WTC11 (cell line): ENCODE measurements around the gene CEP68. TPM values are rescaled to one million over a fixed set of nuclear protein-coding genes. Genes with fewer than 3 reads are reported as not detected.

Experiments
- ATAC-seq: fragments of 200-7000 bp; cut with Tn5 transposase; 2 replicates; pipeline ENCODE4 v1.10.0; 2021; ENCODE audit warnings: mild to moderate bottlenecking, moderate library complexity
- CTCF ChIA-PET: fragments of 300-600 bp; sonication (Branson Sonifier 250); formaldehyde crosslinking; loops from one replicate; lab custom pipeline; 2021; ENCODE audit warnings: antibody characterized with exemption; lab: Charles Lee
- POLR2A ChIA-PET: fragments of 350-600 bp; sonication (Branson Sonifier 250); formaldehyde crosslinking; loops from one replicate; lab custom pipeline; 2021; ENCODE audit warnings: antibody characterized with exemption; lab: Charles Lee
- DNase-seq: peaks from one replicate; pipeline ENCODE4 v3.0.0; 2021; ENCODE audit warnings: low spot score
- H3K27ac Mint-ChIP-seq: 2 replicates; pipeline ENCODE4 v1.8.0; 2021; ENCODE audit warnings: mixed read lengths
- H3K27me3 Mint-ChIP-seq: 2 replicates; pipeline ENCODE4 v1.8.0; 2021; ENCODE audit warnings: low read depth, mild to moderate bottlenecking, moderate library complexity, mixed read lengths
- H3K36me3 Mint-ChIP-seq: 2 replicates; pipeline ENCODE4 v1.8.0; 2021; ENCODE audit warnings: mixed read lengths
- H3K4me1 Mint-ChIP-seq: 2 replicates; pipeline ENCODE4 v1.8.0; 2022; ENCODE audit warnings: mixed read lengths
- H3K4me3 Mint-ChIP-seq: 2 replicates; pipeline ENCODE4 v1.8.0; 2021; ENCODE audit warnings: mild to moderate bottlenecking, moderate library complexity, mixed read lengths
- H3K9me3 Mint-ChIP-seq: 2 replicates; pipeline ENCODE4 v1.8.0; 2021; ENCODE audit warnings: mixed read lengths
- ESRRA ChIP-seq: sonication (generic); formaldehyde crosslinking; IDR thresholded peaks from 2 replicates; pipeline ENCODE4 v1.8.1; 2022; ENCODE audit warnings: mild to moderate bottlenecking, missing genetic modification reagents, borderline replicate concordance
- IRF2 ChIP-seq: sonication (generic); formaldehyde crosslinking; IDR thresholded peaks from 2 replicates; pipeline ENCODE4 v1.8.0; 2022; ENCODE audit warnings: low read depth, missing genetic modification reagents, borderline replicate concordance
- MYBL2 ChIP-seq: sonication (generic); formaldehyde crosslinking; IDR thresholded peaks from 2 replicates; pipeline ENCODE4 v1.8.1; 2023; ENCODE audit warnings: mild to moderate bottlenecking, moderate library complexity, missing genetic modification reagents
- NFYB ChIP-seq: sonication (generic); formaldehyde crosslinking; conservative IDR thresholded peaks from 2 replicates; pipeline ENCODE4 v1.8.0; 2022; ENCODE audit warnings: low read depth, missing genetic modification reagents
- RELA ChIP-seq: sonication (generic); formaldehyde crosslinking; IDR thresholded peaks from 2 replicates; pipeline ENCODE4 v1.8.1; 2022; ENCODE audit warnings: missing genetic modification reagents, mild to moderate bottlenecking, borderline replicate concordance
- SP1 ChIP-seq: sonication (generic); formaldehyde crosslinking; conservative IDR thresholded peaks from 2 replicates; pipeline ENCODE4 v1.8.1; 2022; ENCODE audit warnings: missing genetic modification reagents
- TEAD4 ChIP-seq: sonication (generic); formaldehyde crosslinking; IDR thresholded peaks from 2 replicates; pipeline ENCODE4 v1.8.0; 2022; ENCODE audit warnings: mild to moderate bottlenecking, missing genetic modification reagents
- ZNF219 ChIP-seq: sonication (generic); formaldehyde crosslinking; IDR thresholded peaks from 2 replicates; pipeline ENCODE4 v1.8.0; 2023; ENCODE audit warnings: missing genetic modification reagents, mild to moderate bottlenecking, borderline replicate concordance
- total RNA-seq: library from RNA; stranded (reverse); gene quantifications from 3 replicates; pipeline ENCODE4 v1.2.3, GENCODE V29; 2021
- TF ChIP-seq, protein P1 (sequence below): sonication (generic); formaldehyde crosslinking; IDR thresholded peaks from 2 replicates; pipeline ENCODE4 v1.8.1; 2022; ENCODE audit warnings: low read depth, missing genetic modification reagents, borderline replicate concordance
- TF ChIP-seq, protein P2 (sequence below): sonication (generic); formaldehyde crosslinking; IDR thresholded peaks from 2 replicates; pipeline ENCODE4 v1.8.1; 2023; ENCODE audit warnings: mild to moderate bottlenecking, missing genetic modification reagents
- TF ChIP-seq, protein P3 (sequence below): sonication (generic); formaldehyde crosslinking; IDR thresholded peaks from 2 replicates; pipeline ENCODE4 v1.8.1; 2022; ENCODE audit warnings: missing genetic modification reagents, borderline replicate concordance
- TF ChIP-seq, protein P4 (sequence below): sonication (generic); formaldehyde crosslinking; IDR thresholded peaks from 2 replicates; pipeline ENCODE4 v1.8.1; 2023; ENCODE audit warnings: mild to moderate bottlenecking, moderate library complexity, missing genetic modification reagents
- TF ChIP-seq, protein P5 (sequence below): fragments of 250-450 bp; sonication (Bioruptor Pico); IDR thresholded peaks from 2 replicates; pipeline ENCODE4 v1.8.0; 2021; ENCODE audit warnings: mild to moderate bottlenecking

The CEP68 gene
- total RNA-seq, 1 experiment from 2014 or later, result 16.7 TPM

- ChIA-PET POLR2A (no interaction called here), CTCF (interaction anchor here (0.5 to 3.0 kb wide), 5 partner anchors 9 to 114 kb away, joined by 3 to 19 read pairs (median 6); no protein-coding TSS in a partner anchor)
- no peak overlapping the region for H3K27ac Mint-ChIP-seq
- peaks cover 32% of the 10 kb centered on the region for H3K4me1 Mint-ChIP-seq
- DNase-seq (no peak), ATAC-seq (no peak)
- H3K36me3 Mint-ChIP-seq, result peaks cover 38% of the 10 kb centered on the region
- no peaks in the 10 kb centered on the region for H3K9me3 Mint-ChIP-seq
- no peak for TF ChIP-seq ZNF219 (CRISPR knock-in tag)
- no peak for TF ChIP-seq RELA (CRISPR knock-in tag)
- H3K4me3 Mint-ChIP-seq, result no peak overlapping the region
- no peaks in the 10 kb centered on the region for H3K27me3 Mint-ChIP-seq
Observed at GRCh38 chr2:65073879-65074565, 17.8 kb downstream of the CEP68 start.

DNA sequence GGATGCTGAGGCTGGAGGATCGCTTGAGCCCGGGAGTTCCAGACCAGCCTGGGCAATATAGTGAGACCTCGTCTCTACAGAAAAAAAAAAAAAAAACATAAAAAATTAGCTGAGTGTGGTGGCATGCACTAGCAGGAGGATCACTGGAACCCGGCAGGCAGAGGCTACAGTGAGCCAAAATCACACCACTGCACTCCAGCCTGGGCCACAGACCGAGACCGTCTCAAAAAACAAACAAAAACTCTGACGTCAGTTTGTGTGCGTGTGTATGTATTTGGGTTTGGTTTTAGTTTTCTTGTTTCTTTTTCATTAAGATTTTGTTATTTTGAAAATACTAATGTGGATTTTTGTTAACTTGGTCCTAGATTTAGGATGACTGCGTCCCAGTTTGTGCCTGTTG lies 19.0 kb downstream of the CEP68 start:
- Mint-ChIP-seq H3K4me1 (peaks cover 32% of the 10 kb centered on the region), H3K9me3 (no peaks in the 10 kb centered on the region), H3K27ac (no peak overlapping the region), H3K36me3 (peaks cover 44% of the 10 kb centered on the region), H3K27me3 (no peaks in the 10 kb centered on the region), H3K4me3 (no peak overlapping the region)
- ATAC-seq (no peak), DNase-seq (no peak)
- ChIA-PET POLR2A (interaction anchor here (0.9 to 1.3 kb wide), 2 partner anchors 11 to 55 kb away, joined by 3 read pairs; no protein-coding TSS in a partner anchor), CTCF (interaction anchor here (0.9 to 3.0 kb wide), 5 partner anchors 11 to 112 kb away, joined by 3 to 19 read pairs (median 8); partner anchors contain the start of gene RAB1A)
- TF ChIP-seq, protein P1, sequence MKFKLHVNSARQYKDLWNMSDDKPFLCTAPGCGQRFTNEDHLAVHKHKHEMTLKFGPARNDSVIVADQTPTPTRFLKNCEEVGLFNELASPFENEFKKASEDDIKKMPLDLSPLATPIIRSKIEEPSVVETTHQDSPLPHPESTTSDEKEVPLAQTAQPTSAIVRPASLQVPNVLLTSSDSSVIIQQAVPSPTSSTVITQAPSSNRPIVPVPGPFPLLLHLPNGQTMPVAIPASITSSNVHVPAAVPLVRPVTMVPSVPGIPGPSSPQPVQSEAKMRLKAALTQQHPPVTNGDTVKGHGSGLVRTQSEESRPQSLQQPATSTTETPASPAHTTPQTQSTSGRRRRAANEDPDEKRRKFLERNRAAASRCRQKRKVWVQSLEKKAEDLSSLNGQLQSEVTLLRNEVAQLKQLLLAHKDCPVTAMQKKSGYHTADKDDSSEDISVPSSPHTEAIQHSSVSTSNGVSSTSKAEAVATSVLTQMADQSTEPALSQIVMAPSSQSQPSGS, result no peak
- TF ChIP-seq ESRRA (CRISPR knock-in tag) (no peak), SP1 (no peak), MYBL2 (CRISPR knock-in tag) (no peak)

- peaks cover 41% of the 10 kb centered on the region for H3K36me3 Mint-ChIP-seq
- ChIA-PET CTCF (interaction anchor here (0.5 to 3.0 kb wide), 7 partner anchors 10 to 158 kb away, joined by 3 to 19 read pairs (median 4); partner anchors contain the start of gene RAB1A), POLR2A (interaction anchor here (0.8 to 1.3 kb wide), 4 partner anchors 11 to 55 kb away, joined by 3 to 5 read pairs (median 3); partner anchors contain the start of gene CEP68)
- H3K27ac Mint-ChIP-seq, result peak overlapping the region; percentile 89
- H3K4me1 Mint-ChIP-seq, result peaks cover 32% of the 10 kb centered on the region
- TF ChIP-seq, protein P2, sequence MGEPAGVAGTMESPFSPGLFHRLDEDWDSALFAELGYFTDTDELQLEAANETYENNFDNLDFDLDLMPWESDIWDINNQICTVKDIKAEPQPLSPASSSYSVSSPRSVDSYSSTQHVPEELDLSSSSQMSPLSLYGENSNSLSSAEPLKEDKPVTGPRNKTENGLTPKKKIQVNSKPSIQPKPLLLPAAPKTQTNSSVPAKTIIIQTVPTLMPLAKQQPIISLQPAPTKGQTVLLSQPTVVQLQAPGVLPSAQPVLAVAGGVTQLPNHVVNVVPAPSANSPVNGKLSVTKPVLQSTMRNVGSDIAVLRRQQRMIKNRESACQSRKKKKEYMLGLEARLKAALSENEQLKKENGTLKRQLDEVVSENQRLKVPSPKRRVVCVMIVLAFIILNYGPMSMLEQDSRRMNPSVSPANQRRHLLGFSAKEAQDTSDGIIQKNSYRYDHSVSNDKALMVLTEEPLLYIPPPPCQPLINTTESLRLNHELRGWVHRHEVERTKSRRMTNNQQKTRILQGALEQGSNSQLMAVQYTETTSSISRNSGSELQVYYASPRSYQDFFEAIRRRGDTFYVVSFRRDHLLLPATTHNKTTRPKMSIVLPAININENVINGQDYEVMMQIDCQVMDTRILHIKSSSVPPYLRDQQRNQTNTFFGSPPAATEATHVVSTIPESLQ, result no peak
- TF ChIP-seq, protein P3, sequence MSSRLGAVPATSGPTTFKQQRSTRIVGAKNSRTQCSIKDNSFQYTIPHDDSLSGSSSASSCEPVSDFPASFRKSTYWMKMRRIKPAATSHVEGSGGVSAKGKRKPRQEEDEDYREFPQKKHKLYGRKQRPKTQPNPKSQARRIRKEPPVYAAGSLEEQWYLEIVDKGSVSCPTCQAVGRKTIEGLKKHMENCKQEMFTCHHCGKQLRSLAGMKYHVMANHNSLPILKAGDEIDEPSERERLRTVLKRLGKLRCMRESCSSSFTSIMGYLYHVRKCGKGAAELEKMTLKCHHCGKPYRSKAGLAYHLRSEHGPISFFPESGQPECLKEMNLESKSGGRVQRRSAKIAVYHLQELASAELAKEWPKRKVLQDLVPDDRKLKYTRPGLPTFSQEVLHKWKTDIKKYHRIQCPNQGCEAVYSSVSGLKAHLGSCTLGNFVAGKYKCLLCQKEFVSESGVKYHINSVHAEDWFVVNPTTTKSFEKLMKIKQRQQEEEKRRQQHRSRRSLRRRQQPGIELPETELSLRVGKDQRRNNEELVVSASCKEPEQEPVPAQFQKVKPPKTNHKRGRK (CRISPR knock-in tag), result no peak
- TF ChIP-seq, protein P4, sequence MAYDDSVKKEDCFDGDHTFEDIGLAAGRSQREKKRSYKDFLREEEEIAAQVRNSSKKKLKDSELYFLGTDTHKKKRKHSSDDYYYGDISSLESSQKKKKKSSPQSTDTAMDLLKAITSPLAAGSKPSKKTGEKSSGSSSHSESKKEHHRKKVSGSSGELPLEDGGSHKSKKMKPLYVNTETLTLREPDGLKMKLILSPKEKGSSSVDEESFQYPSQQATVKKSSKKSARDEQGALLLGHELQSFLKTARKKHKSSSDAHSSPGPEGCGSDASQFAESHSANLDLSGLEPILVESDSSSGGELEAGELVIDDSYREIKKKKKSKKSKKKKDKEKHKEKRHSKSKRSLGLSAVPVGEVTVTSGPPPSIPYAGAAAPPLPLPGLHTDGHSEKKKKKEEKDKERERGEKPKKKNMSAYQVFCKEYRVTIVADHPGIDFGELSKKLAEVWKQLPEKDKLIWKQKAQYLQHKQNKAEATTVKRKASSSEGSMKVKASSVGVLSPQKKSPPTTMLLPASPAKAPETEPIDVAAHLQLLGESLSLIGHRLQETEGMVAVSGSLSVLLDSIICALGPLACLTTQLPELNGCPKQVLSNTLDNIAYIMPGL (CRISPR knock-in tag), result no peak
- TF ChIP-seq TEAD4 (CRISPR knock-in tag), result no peak
- TF ChIP-seq NFYB, result no peak
- TF ChIP-seq, protein P5, sequence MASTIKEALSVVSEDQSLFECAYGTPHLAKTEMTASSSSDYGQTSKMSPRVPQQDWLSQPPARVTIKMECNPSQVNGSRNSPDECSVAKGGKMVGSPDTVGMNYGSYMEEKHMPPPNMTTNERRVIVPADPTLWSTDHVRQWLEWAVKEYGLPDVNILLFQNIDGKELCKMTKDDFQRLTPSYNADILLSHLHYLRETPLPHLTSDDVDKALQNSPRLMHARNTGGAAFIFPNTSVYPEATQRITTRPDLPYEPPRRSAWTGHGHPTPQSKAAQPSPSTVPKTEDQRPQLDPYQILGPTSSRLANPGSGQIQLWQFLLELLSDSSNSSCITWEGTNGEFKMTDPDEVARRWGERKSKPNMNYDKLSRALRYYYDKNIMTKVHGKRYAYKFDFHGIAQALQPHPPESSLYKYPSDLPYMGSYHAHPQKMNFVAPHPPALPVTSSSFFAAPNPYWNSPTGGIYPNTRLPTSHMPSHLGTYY, result 0 out of 2 replicates have a peak, but pooled peaks have one; percentile 14
- no peak for TF ChIP-seq IRF2
- H3K9me3 Mint-ChIP-seq, result no peaks in the 10 kb centered on the region
- H3K27me3 Mint-ChIP-seq, result no peaks in the 10 kb centered on the region
- peak; percentile 60 for ATAC-seq
- no peak overlapping the region; the same call in 1 of the 2 replicates for H3K4me3 Mint-ChIP-seq
- peak; percentile 36 for DNase-seq
Observed at GRCh38 chr2:65075605-65076344, 19.6 kb downstream of the CEP68 start.
